GM19467 (cell line): ENCODE results near the gene RUFY1.
"Not testable (repeated sequence)": the region's sequence is repeated elsewhere in the genome, so short reads cannot be mapped to it uniquely, and the experiment has no call there.

Experiments used
- ATAC-seq: cut with Tn5 transposase; IDR thresholded peaks from one replicate; pipeline ENCODE4 v1.9.1; 2021; ENCODE audit warnings: mild to moderate bottlenecking, moderate library complexity; ENCODE audit not compliant: unreplicated experiment

Gene RUFY1

GRCh38 chr5:179620293-179620692, 69.9 kb downstream of the RUFY1 start:
- no peak for ATAC-seq

- ATAC-seq = no peak
These were observed 70.5 kb downstream of the RUFY1 start for GRCh38 chr5:179620703-179621350.

GRCh38 chr5:179621551-179622214, 71.3 kb downstream of the RUFY1 start:
- ATAC-seq = no peak

GRCh38 chr5:179623003-179623905, 72.9 kb downstream of the RUFY1 start, which contains the start of gene HNRNPH1:
TSS of gene HNRNPH1 (minus strand) at chr5:179623671. CDS start at chr5:179623133, 538 bp downstream.
- peak; percentile 69 for ATAC-seq

GRCh38 chr5:179623906-179624741, 73.8 kb downstream of the RUFY1 start:
- peak; percentile 2 for ATAC-seq

GRCh38 chr5:179624841-179625271, 74.5 kb downstream of the RUFY1 start:
- no peak for ATAC-seq

GRCh38 chr5:179633501-179634369, 83.4 kb downstream of the RUFY1 start:
- peak; percentile 44 for ATAC-seq

GRCh38 chr5:179634370-179635172, 84.2 kb downstream of the RUFY1 start:
- peak; percentile 92 for ATAC-seq

- ATAC-seq = not testable (repeated sequence)
These were observed 88.9 kb downstream of the RUFY1 start for GRCh38 chr5:179639296-179639695.

GRCh38 chr5:179641745-179642144, 91.4 kb downstream of the RUFY1 start:
- not testable (repeated sequence) for ATAC-seq

GRCh38 chr5:179642626-179643025, 92.3 kb downstream of the RUFY1 start:
- not testable (repeated sequence) for ATAC-seq

- ATAC-seq = not testable (repeated sequence)
These were observed 93.0 kb downstream of the RUFY1 start for GRCh38 chr5:179643141-179643920.

- ATAC-seq = not testable (repeated sequence)
These were observed 94.4 kb downstream of the RUFY1 start for GRCh38 chr5:179644766-179645165.

GRCh38 chr5:179648410-179648809, 98.1 kb downstream of the RUFY1 start:
- no peak for ATAC-seq

GRCh38 chr5:179649166-179649703, 98.9 kb downstream of the RUFY1 start:
- not testable (repeated sequence) for ATAC-seq

GRCh38 chr5:179650245-179650644, 99.9 kb downstream of the RUFY1 start:
- not testable (repeated sequence) for ATAC-seq

GRCh38 chr5:179653135-179653534, 102.8 kb downstream of the RUFY1 start:
- ATAC-seq = not testable (repeated sequence)
